SK-N-MC (cell line): ENCODE data around the gene PAPPA2.
"Not testable (repeated sequence)": the region's sequence is repeated elsewhere in the genome, so short reads cannot be mapped to it uniquely, and the experiment has no call there.

ENCODE experiments used
- EZH2 ChIP-seq: fragments of 200-600 bp; sonication (generic); IDR thresholded peaks from one replicate; pipeline ENCODE4 v1.6.1; 2017; ENCODE audit warnings: antibody characterized with exemption
- POLR2AphosphoS5 ChIP-seq: IDR thresholded peaks from 2 replicates; pipeline ENCODE4 v1.6.1; 2012; ENCODE audit warnings: mild to moderate bottlenecking, low read depth, low read length, borderline replicate concordance

DNA sequence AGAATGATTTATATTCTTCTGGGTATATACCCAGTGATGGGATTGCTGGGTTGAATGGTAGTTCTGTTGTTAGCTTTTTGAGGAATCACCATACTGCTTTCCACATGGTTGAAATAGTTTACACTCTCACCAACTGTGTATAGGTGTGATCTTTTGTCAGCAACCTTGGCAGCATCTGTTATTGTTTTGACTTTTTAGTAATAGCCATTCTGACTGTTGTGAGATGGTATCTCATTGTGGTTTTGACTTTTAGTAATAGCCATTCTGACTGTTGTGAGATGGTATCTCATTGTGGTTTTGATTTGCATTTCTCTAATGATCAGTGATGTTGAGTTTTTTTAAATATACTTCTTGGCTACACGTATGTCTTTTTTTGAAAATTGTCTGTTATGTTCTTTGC lies 43.4 kb upstream of the PAPPA2 start:
- not testable (repeated sequence) for TF ChIP-seq POLR2AphosphoS5, EZH2
